Esophagus muscularis mucosa (tissue), 3 donors: ENCODE measurements around the gene AKR1C4.

ENCODE experiments used
- CTCF ChIP-seq, 3 experiments: fragments of 200-600 bp in 2 of 3; fragments of 450-650 bp in 1 of 3; sonication (generic) in 2 of 3; IDR thresholded peaks; one replicate each; pipeline ENCODE4 v1.5.1; 2017 to 2019; ENCODE audit warnings: antibody characterized with exemption in 3 of 3, mild to moderate bottlenecking in 2 of 3, moderate library complexity in 1 of 3
- POLR2A ChIP-seq: fragments of 450-650 bp; IDR thresholded peaks from one replicate; pipeline ENCODE4 v1.6.1; 2017; ENCODE audit warnings: antibody characterized with exemption, moderate library complexity, mild to moderate bottlenecking, low read depth

GRCh38 chr10:5259952-5260578, 63.4 kb downstream of the AKR1C4 start:
- TF ChIP-seq CTCF (IDR thresholded peaks at IDR 0.05) (no peak), POLR2A (no peak)
